K562 (cell line): Measurements from ENCODE around the gene ELP5. TPM values are rescaled to one million over a fixed set of nuclear protein-coding genes. Genes with fewer than 3 reads are reported as not detected.

Experiments used
- CEBPG ChIP-seq, 3 experiments: fragments of 200-800 bp in 1 of 3; sonication (Bioruptor generic) in 1 of 3; sonication (generic) in 1 of 3; formaldehyde crosslinking in 1 of 3; IDR thresholded peaks in 2 of 3; conservative IDR thresholded peaks in 1 of 3; 2 replicates each; pipeline versions ENCODE4 v1.6.1 to v1.8.0; 2016 to 2022; ENCODE audit warnings: missing compliant biosample characterization in 2 of 3, missing genetic modification characterization in 2 of 3, mild to moderate bottlenecking in 1 of 3, missing genetic modification reagents in 1 of 3
- DPF2 ChIP-seq: fragments of 450-650 bp; IDR thresholded peaks from 2 replicates; pipeline ENCODE4 v1.6.1; 2016
- EHMT2 ChIP-seq: fragments of 450-650 bp; IDR thresholded peaks from 2 replicates; pipeline ENCODE4 v1.6.1; 2018; ENCODE audit warnings: antibody characterized with exemption
- MNT ChIP-seq, 2 experiments: fragments of 450-650 bp; conservative IDR thresholded peaks; 2 replicates each; pipeline ENCODE4 v1.6.1; 2017; ENCODE audit warnings: mild to moderate bottlenecking in 2 of 2, moderate library complexity in 2 of 2
- NFIC ChIP-seq: fragments of 450-650 bp; IDR thresholded peaks from 2 replicates; pipeline ENCODE4 v1.6.1; 2017; ENCODE audit warnings: mild to moderate bottlenecking, inconsistent platforms
- PRDM10 ChIP-seq: fragments of 450-650 bp; IDR thresholded peaks from 2 replicates; pipeline ENCODE4 v1.6.1; 2018; ENCODE audit not compliant: partially characterized antibody
- SREBF2 ChIP-seq: sonication (generic); formaldehyde crosslinking; IDR thresholded peaks from 2 replicates; pipeline ENCODE4 v1.4.0; 2020; ENCODE audit warnings: mild to moderate bottlenecking, missing genetic modification reagents
- polyA plus RNA-seq, 8 experiments: library from polyadenylated mRNA; depleted of rRNA in 4 of 8; stranded (reverse) in 5 of 8; unstranded in 3 of 8; fragments of >200 nt; fragmentation: Nextera tagmentation in 2 of 8; fragmentation: Illumina TruSeq in 1 of 8; extraction: Ambion mirVana in 2 of 8; extraction: Trizol in 1 of 8; gene quantifications; 2 replicates each; pipeline versions ENCODE4 v1.2.1 to v1.2.3, GENCODE V29; 2011 to 2014; ENCODE audit warnings: inconsistent platforms in 1 of 8, missing spikeins in 1 of 8
- total RNA-seq, 7 experiments: library from RNA; depleted of rRNA in 6 of 7; stranded (reverse); fragments of >200 nt in 6 of 7; fragmentation: Illumina TruSeq in 2 of 7; extraction: Trizol in 2 of 7; gene quantifications; 2 replicates each; pipeline versions ENCODE4 v1.2.1 to v1.2.3, GENCODE V29; 2011 to 2021; ENCODE audit warnings: low replicate concordance in 1 of 7
- TF ChIP-seq, protein P1 (sequence below), 2 experiments: fragments of 450-650 bp in 1 of 2; sonication (generic) in 1 of 2; formaldehyde crosslinking in 1 of 2; IDR thresholded peaks; 2 replicates each; pipeline versions ENCODE4 v1.7.1 to v1.9.0; 2016 to 2022; ENCODE audit warnings: inconsistent platforms in 1 of 2, mild to moderate bottlenecking in 1 of 2, missing genetic modification reagents in 1 of 2

ELP5 gene
- total and polyA plus RNA-seq, 9 of the 15 experiments (the other 6 are each of a cell fraction or from before 2014, with no cell fraction given), result 25.7 to 77.9 (median 52.9) TPM

DNA sequence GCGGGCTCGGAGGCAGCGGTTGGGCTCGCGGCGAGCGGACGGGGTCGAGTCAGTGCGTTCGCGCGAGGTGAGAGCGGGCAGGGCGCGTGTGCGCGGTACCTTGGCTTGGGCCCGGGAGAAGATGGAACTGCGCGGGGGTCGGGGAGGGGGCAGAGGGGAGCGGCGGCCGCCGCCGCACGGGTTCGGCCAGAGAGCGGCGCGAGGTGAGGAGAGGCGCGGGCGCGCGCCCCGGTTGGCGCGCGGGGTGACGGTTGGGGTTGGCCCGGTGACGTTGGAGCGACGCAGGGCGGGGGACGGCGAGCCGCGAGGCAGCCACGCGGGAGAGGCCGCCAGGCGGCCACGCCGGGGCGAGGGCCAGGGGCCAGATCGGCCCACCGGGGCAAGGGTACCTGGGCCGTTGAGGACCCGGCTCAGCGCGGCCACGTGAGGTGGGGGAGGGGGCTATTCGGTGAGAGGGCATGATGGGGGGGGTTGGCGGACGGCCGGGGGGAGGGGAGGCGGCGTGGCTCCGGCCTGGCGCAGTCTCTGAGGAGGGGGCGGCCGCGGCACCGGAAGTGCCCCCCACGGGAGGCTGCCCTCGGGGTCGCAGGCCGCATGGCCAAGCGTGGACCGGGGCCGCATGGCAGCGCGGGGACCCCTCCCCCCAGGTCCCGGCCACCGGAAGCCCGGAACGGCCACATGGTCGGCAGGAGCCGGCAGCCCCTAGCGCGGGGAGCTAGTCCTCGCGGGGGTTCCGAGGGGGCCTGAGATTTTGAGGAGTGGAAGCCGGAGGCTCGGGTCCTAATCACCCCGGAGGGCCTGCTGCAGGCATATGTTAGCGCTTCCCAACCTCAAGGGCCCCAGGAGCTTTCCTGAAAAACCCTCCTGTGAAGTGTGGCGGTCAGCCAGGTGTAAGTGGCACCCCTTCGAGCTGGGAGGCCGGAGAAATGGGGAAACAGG lies 55.9 kb downstream of the ELP5 start (continued):
- TF ChIP-seq, protein P1, sequence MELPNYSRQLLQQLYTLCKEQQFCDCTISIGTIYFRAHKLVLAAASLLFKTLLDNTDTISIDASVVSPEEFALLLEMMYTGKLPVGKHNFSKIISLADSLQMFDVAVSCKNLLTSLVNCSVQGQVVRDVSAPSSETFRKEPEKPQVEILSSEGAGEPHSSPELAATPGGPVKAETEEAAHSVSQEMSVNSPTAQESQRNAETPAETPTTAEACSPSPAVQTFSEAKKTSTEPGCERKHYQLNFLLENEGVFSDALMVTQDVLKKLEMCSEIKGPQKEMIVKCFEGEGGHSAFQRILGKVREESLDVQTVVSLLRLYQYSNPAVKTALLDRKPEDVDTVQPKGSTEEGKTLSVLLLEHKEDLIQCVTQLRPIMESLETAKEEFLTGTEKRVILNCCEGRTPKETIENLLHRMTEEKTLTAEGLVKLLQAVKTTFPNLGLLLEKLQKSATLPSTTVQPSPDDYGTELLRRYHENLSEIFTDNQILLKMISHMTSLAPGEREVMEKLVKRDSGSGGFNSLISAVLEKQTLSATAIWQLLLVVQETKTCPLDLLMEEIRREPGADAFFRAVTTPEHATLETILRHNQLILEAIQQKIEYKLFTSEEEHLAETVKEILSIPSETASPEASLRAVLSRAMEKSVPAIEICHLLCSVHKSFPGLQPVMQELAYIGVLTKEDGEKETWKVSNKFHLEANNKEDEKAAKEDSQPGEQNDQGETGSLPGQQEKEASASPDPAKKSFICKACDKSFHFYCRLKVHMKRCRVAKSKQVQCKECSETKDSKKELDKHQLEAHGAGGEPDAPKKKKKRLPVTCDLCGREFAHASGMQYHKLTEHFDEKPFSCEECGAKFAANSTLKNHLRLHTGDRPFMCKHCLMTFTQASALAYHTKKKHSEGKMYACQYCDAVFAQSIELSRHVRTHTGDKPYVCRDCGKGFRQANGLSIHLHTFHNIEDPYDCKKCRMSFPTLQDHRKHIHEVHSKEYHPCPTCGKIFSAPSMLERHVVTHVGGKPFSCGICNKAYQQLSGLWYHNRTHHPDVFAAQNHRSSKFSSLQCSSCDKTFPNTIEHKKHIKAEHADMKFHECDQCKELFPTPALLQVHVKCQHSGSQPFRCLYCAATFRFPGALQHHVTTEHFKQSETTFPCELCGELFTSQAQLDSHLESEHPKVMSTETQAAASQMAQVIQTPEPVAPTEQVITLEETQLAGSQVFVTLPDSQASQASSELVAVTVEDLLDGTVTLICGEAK (IDR thresholded peaks at IDR 0.05), result 0 out of 2 replicates have a peak, but pooled peaks have one; percentile 18
- TF ChIP-seq, protein P1 (CRISPR knock-in tag; IDR thresholded peaks at IDR 0.05), result no peak
- TF ChIP-seq EHMT2 (no peak), PRDM10 (no peak), MNT (conservative IDR thresholded peaks at IDR 0.05) (peak; percentile 55 to 71), NFIC (peak; percentile 27; the same call in 1 of the 2 replicates), SREBF2 (no peak), CEBPG (CRISPR knock-in tag; IDR thresholded peaks at IDR 0.05) (no peak), CEBPG (tag; conservative IDR thresholded peaks at IDR 0.05 in 1 of 2, IDR thresholded peaks at IDR 0.05 in 1 of 2) (no peak), DPF2 (no peak)
